Panc1 (cell line): ENCODE data around the gene FAF1. TPM values are rescaled to one million over a fixed set of nuclear protein-coding genes. Genes with fewer than 3 reads are reported as not detected.

Experiments used
- ATAC-seq: fragments of 200-7000 bp; cut with Tn5 transposase; 2 replicates; pipeline ENCODE4 v1.9.1; 2020; ENCODE audit warnings: mild to moderate bottlenecking, moderate library complexity
- BruUV-seq: library from RNA; stranded (reverse); fragments of 400-500 nt; replicated peaks from 2 replicates; lab custom pipeline; 2021; lab: Mats Ljungman, UMichigan
- CTCF ChIA-PET: fragments of 300-600 bp; sonication (Branson Sonifier 250); formaldehyde crosslinking; loops from one replicate; lab custom pipeline; 2022; ENCODE audit warnings: antibody characterized with exemption; lab: Charles Lee
- POLR2A ChIA-PET: fragments of 300-600 bp; sonication (Branson Sonifier 250); formaldehyde crosslinking; loops from one replicate; lab custom pipeline; 2022; ENCODE audit warnings: antibody characterized with exemption; lab: Charles Lee
- DNase-seq: peaks from one replicate; pipeline ENCODE4 v3.0.0-alpha.2; 2010; ENCODE audit warnings: low read depth, low spot score
- H3K27ac ChIP-seq: 2 replicates; pipeline ENCODE4 v1.5.1; 2011; ENCODE audit warnings: mild to moderate bottlenecking, low read length, inconsistent platforms
- H3K27me3 ChIP-seq: fragments of 200-500 bp; sonication (Bioruptor generic); 2 replicates; pipeline ENCODE4 v1.6.0; 2014; ENCODE audit warnings: low read length, inconsistent platforms; ENCODE audit not compliant: control insufficient read depth, insufficient read depth
- H3K36me3 ChIP-seq: fragments of 200-500 bp; sonication (Bioruptor generic); 2 replicates; pipeline ENCODE4 v1.5.1; 2014; ENCODE audit warnings: inconsistent platforms, mild to moderate bottlenecking, low read length, moderate library complexity; ENCODE audit not compliant: control insufficient read depth, insufficient read depth
- H3K4me1 ChIP-seq: 2 replicates; pipeline ENCODE4 v1.5.1; 2011; ENCODE audit warnings: inconsistent platforms, mild to moderate bottlenecking, low read length, moderate library complexity; ENCODE audit not compliant: control insufficient read depth, insufficient read depth
- H3K4me3 ChIP-seq, 2 experiments: 2 replicates each; pipeline ENCODE4 v1.5.1; 2011 to 2012; ENCODE audit warnings: low read depth in 2 of 2, low read length in 2 of 2, mild to moderate bottlenecking in 2 of 2, inconsistent platforms in 1 of 2, moderate library complexity in 1 of 2
- H3K9me3 ChIP-seq: fragments of 200-500 bp; sonication (Bioruptor generic); 2 replicates; pipeline ENCODE4 v1.5.1; 2014; ENCODE audit warnings: low read depth, mild to moderate bottlenecking, inconsistent platforms, low read length, moderate library complexity; ENCODE audit not compliant: control insufficient read depth, insufficient read depth
- CTCF ChIP-seq: fragments of 450-650 bp; IDR thresholded peaks from 2 replicates; pipeline ENCODE4 v1.5.1; 2017; ENCODE audit warnings: mild to moderate bottlenecking
- POLR2AphosphoS5 ChIP-seq: IDR thresholded peaks from 2 replicates; pipeline ENCODE4 v1.6.1; 2012; ENCODE audit warnings: mild to moderate bottlenecking, low read depth, low read length, moderate library complexity
- REST ChIP-seq, 2 experiments: IDR thresholded peaks; 2 replicates each; pipeline ENCODE4 v1.6.1; 2011 to 2012; ENCODE audit warnings: low read depth in 2 of 2, control low read depth in 1 of 2, low read length in 1 of 2, mild to moderate bottlenecking in 1 of 2, moderate library complexity in 1 of 2; ENCODE audit not compliant: insufficient read depth in 1 of 2
- SIN3A ChIP-seq: IDR thresholded peaks from 2 replicates; pipeline ENCODE4 v1.6.1; 2012; ENCODE audit warnings: low read depth, mild to moderate bottlenecking, low read length, moderate library complexity, borderline replicate concordance; ENCODE audit not compliant: insufficient read depth
- TCF7L2 ChIP-seq: IDR thresholded peaks from 2 replicates; pipeline ENCODE4 v1.6.1; 2011; ENCODE audit warnings: mild to moderate bottlenecking, low read depth, low read length, inconsistent platforms
- in situ Hi-C: cut with HindIII; loops from 2 replicates; pipeline ENCODE4 v1.10.0; 2016; ENCODE audit warnings: low sequenced_read_pairs, low pct_unique_long_range_greater_than_20kb
- intact Hi-C: fragments of 100-400 bp; cut with micrococcal nuclease; formaldehyde crosslinking; loops from one replicate; pipeline ENCODE4 v1.10.0; 2022; ENCODE audit not compliant: unreplicated experiment
- total RNA-seq: library from RNA; stranded (reverse); gene quantifications from one replicate; pipeline ENCODE4 v1.2.1, GENCODE V29; 2021; ENCODE audit not compliant: unreplicated experiment

The FAF1 gene
- total RNA-seq, 1 experiment from 2014 or later: 101 TPM

GRCh38 chr1:50599546-50599945 lies 360.5 kb downstream of the FAF1 start:
- H3K4me3 ChIP-seq: no peak overlapping the region
- BruUV-seq: no TSS peak
- in situ Hi-C loops: no loop called here
- no peaks in the 10 kb centered on the region for H3K36me3 ChIP-seq
- CTCF ChIA-PET: no interaction called here
- intact Hi-C loops: no loop called here
- no peaks in the 10 kb centered on the region for H3K27me3 ChIP-seq
- no peak for ATAC-seq
- TF ChIP-seq POLR2AphosphoS5 (no peak), CTCF (no peak), REST (IDR thresholded peaks at IDR 0.05; ENCODE audit: insufficient read depth in 1 of 2, low read depth in 2 of 2, low read length in 1 of 2) (no peak), SIN3A (no peak), TCF7L2 (no peak)
- no peak overlapping the region for H3K27ac ChIP-seq
- DNase-seq: no peak
- no peaks in the 10 kb centered on the region for H3K9me3 ChIP-seq
- POLR2A ChIA-PET: no interaction called here
- H3K4me1 ChIP-seq: peaks cover 14% of the 10 kb centered on the region; the same call in 1 of the 2 replicates

GRCh38 chr1:50595874-50596273 lies 364.2 kb downstream of the FAF1 start:
- Histone ChIP-seq H3K4me1 (no peaks in the 10 kb centered on the region), H3K27me3 (no peaks in the 10 kb centered on the region), H3K27ac (no peak overlapping the region), H3K9me3 (no peaks in the 10 kb centered on the region), H3K4me3 (no peak overlapping the region), H3K36me3 (no peaks in the 10 kb centered on the region)
- TF ChIP-seq REST (IDR thresholded peaks at IDR 0.05; ENCODE audit: insufficient read depth in 1 of 2, low read depth in 2 of 2, low read length in 1 of 2) (no peak), SIN3A (no peak), POLR2AphosphoS5 (no peak), TCF7L2 (no peak), CTCF (no peak)
- ATAC-seq (no peak), DNase-seq (no peak)
- POLR2A ChIA-PET: no interaction called here
- intact Hi-C loops: no loop called here
- CTCF ChIA-PET: no interaction called here
- no TSS peak for BruUV-seq
- in situ Hi-C loops: no loop called here
